ENCODE results near the gene ACTN4. TPM values are rescaled to one million over a fixed set of nuclear protein-coding genes. Genes with fewer than 3 reads are reported as not detected.

The ACTN4 gene
- total RNA-seq, 1 donor from 2014 or later = 315 TPM

- no peak for DNase-seq
Measured at GRCh38 chr19:38638461-38638860, 9.0 kb upstream of the ACTN4 start.

DNA sequence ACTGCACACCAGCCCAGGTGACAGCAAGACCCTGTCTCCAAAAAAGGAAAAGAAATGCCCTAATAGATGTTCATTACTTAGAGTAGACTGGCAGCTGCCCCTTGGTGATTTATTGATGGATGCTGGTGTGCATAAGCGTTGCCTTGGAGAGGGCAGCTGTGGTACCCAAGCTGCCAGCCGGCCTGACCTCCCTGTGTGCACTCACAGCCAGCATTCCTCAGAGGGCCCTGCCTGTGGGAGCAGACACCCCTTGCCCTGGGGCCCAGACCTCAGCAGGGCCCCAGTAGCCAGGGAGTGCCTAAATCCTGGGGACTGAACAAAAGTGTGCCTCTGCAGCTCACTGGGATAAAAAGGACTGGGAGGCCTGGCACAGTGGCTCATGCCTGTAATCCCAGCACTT lies 7.8 kb upstream of the ACTN4 start:
- DNase-seq = no peak

- peak; percentile 73 for DNase-seq
Measured at GRCh38 chr19:38640368-38640767, 7.1 kb upstream of the ACTN4 start.

DNA sequence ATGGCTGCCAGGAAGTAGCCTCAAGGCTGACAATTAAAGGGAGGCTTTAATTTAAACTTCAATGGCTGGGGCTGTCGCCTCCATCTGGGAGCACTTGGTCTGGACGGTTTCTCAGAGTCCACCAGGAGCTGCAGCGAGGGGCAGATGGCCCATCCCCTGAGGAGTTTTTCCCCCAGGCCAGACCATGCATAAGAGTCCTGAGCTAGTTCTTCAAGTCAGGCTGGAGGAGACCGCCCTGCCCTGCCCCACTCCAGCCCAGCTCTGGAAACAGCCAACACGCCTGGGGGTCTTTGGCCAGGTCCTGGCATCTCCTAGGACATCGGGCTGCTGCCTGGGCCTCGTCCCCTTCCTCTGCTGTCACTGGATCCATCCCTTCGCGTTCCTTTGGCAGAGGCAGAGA lies 5.3 kb upstream of the ACTN4 start:
- DNase-seq = no peak

DNA sequence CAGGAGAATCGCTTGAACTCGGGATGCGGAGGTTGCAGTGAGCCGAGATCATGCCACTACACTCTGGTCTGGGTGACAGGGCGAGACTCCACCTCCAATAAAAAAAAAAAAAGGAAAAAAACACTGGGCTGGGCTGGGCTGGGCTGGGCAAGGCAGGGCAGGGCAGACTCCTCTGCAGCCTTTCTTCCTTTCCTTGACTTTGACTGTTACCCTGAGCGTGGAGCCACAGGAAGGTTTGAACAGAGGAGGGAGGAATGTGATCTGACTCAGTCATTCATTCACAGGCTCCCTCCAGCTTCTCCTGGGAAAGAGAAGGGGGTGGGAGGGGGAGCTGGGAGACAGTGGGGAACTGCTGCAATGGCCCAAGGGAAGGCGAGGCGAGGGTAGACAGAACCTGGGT lies 2.7 kb upstream of the ACTN4 start:
- no peak for DNase-seq

DNA sequence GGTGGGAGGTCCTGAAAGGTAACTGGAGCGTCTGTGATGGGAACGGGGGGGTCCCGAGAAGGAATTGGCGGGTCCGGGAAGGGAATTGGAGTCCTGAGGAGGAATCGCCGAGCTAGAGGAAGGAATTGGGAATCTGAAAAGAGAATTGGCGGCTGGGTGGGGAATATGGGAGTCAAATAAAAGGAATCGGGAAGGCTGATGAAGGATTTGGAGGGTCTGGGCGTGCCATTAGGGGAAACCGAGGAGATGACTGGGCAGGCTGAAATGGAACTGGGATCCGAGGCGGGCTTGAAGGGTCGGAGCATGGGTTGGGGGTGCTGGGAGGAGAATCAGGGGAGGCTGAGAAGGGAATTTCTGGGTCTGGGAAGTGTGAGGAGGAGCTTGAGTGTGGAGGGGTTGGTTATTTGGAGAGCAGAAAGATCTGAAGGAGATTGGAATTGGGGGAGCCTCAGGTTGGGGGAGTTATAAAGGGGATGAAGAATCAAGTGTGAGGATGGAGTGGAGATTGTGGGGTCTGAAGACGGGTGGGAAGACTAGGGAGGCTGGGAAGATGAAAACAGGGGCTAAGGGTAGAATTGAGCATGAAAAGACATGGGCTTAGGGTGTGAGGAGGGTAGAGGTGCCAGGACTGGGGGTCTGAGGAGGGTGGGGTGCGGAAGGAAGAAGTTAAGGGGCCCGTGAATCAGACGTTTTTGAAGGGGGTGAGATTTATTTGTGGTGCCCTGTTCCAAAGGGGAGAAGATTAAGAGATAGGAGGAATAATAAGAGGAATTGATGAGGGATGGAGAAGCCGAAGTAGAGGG lies 718 bp downstream of the ACTN4 start:
- DNase-seq = peak; percentile 36

GRCh38 chr19:38648769-38649304 lies 1.4 kb downstream of the ACTN4 start:
- peak; percentile 20 for DNase-seq

GRCh38 chr19:38649305-38650171 lies 2.1 kb downstream of the ACTN4 start:
- peak; percentile 53 for DNase-seq

GRCh38 chr19:38650172-38650775 lies 2.8 kb downstream of the ACTN4 start:
- peak; percentile 36 for DNase-seq

DNA sequence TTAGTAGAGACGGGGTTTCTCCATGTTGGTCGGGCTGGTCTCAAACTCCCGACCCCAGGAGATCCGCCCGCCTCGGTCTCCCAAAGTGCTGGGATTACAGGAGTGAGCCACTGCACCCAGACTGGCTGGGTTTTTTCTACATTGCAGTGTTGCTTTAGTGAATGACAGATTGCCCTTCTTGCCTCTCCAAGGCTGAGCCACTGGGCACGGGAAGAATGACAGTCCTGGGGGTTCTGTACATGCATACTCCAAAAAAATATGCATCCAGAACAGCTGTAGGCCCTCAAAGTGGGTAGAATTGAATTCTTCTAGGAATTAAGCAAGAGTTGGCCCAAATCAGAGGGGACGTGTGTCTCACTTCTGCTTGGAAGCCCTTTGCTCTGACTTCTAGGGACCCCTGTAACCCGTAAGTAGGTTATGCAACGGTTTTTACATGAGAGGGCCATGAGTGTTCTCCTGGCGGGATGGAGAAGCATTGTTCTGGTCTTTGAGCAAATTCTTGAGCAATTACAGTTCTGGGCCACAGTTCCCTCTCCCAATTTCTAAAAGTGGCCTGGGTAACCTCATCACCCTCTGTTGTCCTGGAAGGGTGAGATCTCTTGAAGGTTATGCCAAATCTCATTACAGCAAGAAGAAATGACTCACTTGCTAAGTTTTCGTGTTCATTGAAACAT lies 3.6 kb downstream of the ACTN4 start:
- DNase-seq = peak; percentile 64

- peak; percentile 26 for DNase-seq
Measured at GRCh38 chr19:38653028-38653571, 5.7 kb downstream of the ACTN4 start.

DNA sequence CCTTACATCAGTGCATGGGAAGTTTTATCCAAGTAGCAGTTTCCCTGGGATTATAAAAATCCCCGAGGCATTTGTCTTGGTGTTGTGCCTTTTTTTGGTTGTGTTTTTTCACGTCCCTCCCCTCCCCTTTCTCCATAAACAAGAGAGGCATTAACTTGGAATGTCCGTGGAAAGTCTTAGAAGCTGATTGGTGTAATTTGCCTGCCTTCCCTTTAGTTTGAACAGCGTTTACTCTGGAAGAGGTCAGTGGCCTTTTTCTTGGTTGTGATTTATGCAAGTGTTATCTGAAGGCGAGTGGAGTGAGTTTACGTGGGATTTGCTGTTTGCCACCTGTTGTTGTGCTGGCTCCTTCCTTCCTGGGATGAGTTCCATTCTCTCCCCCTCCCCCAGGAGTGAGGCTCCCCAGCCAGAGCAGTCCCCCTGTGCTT lies 7.2 kb downstream of the ACTN4 start:
- peak; percentile 73 for DNase-seq

GRCh38 chr19:38655148-38655824 lies 7.8 kb downstream of the ACTN4 start:
- DNase-seq = peak; percentile 55

- DNase-seq = no peak
Measured at GRCh38 chr19:38656171-38656981, 8.9 kb downstream of the ACTN4 start.

GRCh38 chr19:38657633-38658222 lies 10.3 kb downstream of the ACTN4 start:
- peak; percentile 56 for DNase-seq

DNA sequence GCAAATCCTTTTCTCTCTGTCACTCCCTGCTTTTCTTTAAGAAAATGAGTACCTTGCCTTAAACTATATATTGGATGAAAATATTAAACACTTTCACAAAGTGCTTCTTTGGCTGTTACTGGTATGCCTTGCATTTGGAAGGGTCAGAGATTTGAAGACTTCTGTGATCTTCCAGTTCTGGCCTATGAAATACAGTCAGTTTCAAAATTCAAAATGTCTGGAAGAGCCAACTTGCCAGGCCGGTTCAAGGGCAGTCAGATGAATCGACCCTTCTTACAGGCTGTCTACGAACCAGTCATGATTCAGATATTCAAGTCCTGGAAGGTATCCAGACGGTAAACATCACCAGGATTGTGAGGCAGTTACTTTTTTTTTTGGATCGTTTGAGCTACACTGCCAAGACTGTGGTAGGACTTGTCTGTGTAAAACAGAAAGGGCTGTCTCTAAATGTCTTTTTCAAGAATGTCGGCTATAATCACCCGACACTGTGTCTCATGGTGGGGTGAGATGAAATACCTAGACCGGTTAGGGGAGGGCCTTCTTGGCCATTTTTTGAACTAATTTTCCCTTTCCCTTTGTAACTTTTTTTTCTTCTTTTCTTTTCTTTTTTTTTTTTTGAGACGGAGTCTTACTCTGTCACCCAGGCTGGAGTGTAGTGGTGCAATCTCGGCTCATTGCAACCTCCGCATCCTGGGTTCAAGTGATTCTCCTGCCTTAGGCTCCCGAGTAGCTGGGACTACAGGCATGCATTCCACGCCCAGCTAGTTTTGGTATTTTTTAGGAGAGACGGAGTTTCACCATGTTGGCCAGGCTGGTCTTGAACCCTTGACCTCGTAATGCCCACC lies 11.2 kb downstream of the ACTN4 start:
- peak; percentile 98 for DNase-seq

DNA sequence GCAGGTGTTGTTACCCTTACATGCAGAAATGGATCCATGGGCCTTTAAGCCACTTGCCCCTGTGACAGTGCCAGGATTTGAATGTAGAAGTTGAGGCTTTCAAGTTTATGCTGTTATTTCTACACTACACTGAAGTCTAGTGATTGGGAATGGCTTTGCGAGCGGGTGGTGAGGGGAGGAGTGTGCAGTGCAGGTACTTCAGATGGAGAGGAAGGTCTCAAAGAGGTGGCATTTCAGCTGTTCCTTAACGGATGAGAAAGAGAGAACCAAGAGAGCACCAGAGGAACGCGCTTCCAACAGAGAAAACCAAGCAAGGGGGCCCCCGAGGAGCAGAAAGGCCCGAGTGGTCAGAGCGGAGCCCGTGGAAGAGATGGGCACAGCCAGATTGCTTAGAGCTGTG lies 13.3 kb downstream of the ACTN4 start:
- no peak for DNase-seq

DNA sequence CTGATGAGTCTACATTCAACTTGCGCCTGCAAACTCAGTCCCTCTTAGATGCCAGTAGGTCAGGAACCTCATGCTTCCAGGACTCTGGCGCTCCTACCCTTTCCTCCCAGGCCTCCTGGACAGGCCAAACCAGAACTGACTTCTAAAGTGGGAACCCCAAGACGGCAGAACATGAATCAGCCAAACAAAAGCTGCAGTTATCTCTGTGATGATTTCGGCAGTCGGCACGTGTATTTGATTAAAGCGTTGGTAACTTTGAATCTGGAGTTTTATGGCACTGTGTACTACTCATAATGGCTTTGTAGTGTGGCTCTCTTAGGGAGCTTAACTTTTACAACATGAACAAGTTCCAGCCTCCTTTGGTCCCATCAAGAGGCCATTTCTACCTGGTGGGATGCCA lies 13.7 kb downstream of the ACTN4 start:
- DNase-seq = no peak

DNA sequence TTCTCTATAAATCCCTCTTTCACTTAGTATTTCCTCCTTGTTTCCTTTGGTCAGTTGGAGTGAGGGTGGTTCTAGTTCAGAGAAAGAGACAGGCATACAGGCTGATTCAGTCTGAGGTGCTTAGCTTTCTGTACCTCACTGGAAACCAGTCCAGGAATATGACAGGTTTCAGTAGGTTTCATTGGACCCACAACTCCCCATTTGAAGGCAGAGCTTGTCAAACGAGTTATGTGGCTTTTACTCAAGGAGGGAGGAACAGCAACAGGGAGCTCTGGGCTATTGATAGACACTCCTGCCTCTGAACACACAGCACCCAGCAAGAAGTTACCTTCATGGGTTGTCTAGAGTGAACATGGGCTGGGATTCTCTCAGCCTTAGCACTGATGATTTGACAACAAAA lies 14.5 kb downstream of the ACTN4 start:
- DNase-seq = no peak

Data from dermis blood vessel endothelial cell (primary cell).